Glomerular visceral epithelial cell (primary cell): ENCODE measurements around the gene OR1F1.

Source experiments
- DNase-seq: peaks from one replicate; pipeline ENCODE4 v3.0.0-alpha.2; 2016; ENCODE audit errors: extremely low spot score

The OR1F1 gene

GRCh38 chr16:3187798-3188674, at the start of gene OR1F1:
OR1F1 (plus strand) TSS chr16:3188204.
- peak; percentile 71 for DNase-seq

GRCh38 chr16:3138342-3138741, 49.7 kb upstream of the OR1F1 start:
- peak; percentile 20 for DNase-seq

- DNase-seq, result no peak
These were observed 49.1 kb upstream of the OR1F1 start for GRCh38 chr16:3138823-3139426.

- peak; percentile 37 for DNase-seq
These were observed 48.4 kb upstream of the OR1F1 start for GRCh38 chr16:3139561-3139960.

- DNase-seq, result no peak
These were observed 47.2 kb upstream of the OR1F1 start for GRCh38 chr16:3140603-3141427.

GRCh38 chr16:3141781-3142311, 46.2 kb upstream of the OR1F1 start:
- no peak for DNase-seq

- no peak for DNase-seq
These were observed 45.7 kb upstream of the OR1F1 start for GRCh38 chr16:3142327-3142726.

- DNase-seq, result no peak
These were observed 45.2 kb upstream of the OR1F1 start for GRCh38 chr16:3142770-3143169.

- no peak for DNase-seq
These were observed 44.8 kb upstream of the OR1F1 start for GRCh38 chr16:3143189-3143588.

- no peak for DNase-seq
These were observed 44.2 kb upstream of the OR1F1 start for GRCh38 chr16:3143598-3144320.

- no peak for DNase-seq
These were observed 43.6 kb upstream of the OR1F1 start for GRCh38 chr16:3144321-3144983.

GRCh38 chr16:3145151-3145550, 42.9 kb upstream of the OR1F1 start:
- DNase-seq, result no peak

- no peak for DNase-seq
These were observed 42.3 kb upstream of the OR1F1 start for GRCh38 chr16:3145660-3146059.

GRCh38 chr16:3147046-3147756, 40.8 kb upstream of the OR1F1 start:
- no peak for DNase-seq

GRCh38 chr16:3147757-3148104, 40.3 kb upstream of the OR1F1 start:
- no peak for DNase-seq

GRCh38 chr16:3148256-3149192, 39.5 kb upstream of the OR1F1 start:
- DNase-seq, result no peak

GRCh38 chr16:3149193-3149530, 38.8 kb upstream of the OR1F1 start:
- no peak for DNase-seq

GRCh38 chr16:3149630-3150345, 38.2 kb upstream of the OR1F1 start:
- DNase-seq, result peak; percentile 53
